ENCODE results near the gene APLP2. TPM values are rescaled to one million over a fixed set of nuclear protein-coding genes. Genes with fewer than 3 reads are reported as not detected.
A peak's percentile ranks its signal among the peaks of the same experiment; 100 is the strongest.

Gene APLP2
- polyA plus RNA-seq, 3 donors, result 486 to 622 (median 591) TPM

DNA sequence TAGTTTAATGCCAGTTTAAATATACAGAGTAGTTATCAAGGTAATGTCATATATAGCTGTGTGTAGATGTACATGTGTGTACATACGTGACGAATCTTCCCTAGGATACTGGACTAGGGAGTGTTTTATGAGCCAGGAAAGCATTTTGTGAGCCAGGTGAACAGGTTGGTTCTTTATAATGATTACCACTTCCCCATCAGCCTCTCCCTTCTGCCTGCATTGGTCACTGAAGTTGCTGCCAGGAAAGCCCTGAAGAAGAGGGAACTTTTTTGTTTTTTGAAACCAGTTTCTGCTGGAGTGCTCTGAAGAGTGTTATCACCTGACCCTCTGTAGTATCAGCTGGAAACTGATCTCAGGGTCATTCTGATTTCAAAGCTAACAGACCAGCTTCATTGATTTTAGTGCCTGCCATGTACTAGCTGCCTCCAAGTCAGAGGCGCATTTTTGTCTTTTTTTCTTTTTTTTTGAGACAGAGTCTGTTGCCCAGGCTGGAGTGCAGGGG lies 75.7 kb downstream of the APLP2 start:
- Histone ChIP-seq H3K36me3 (replicated peaks in 1 of 2; ENCODE audit: control insufficient read depth in 1 of 2, insufficient read depth in 2 of 2, low read length in 2 of 2) (peaks cover 52 to 71% of the 10 kb centered on the region in 2 donors), H3K9me3 (replicated peaks in 1 of 2; ENCODE audit: control insufficient read depth in 1 of 2, insufficient read depth in 1 of 2, low read length in 2 of 2) (no peaks in the 10 kb centered on the region), H3K4me3 (replicated peaks in 1 of 3; ENCODE audit: low read depth in 2 of 3, low read length in 3 of 3) (no peak overlapping the region), H2AFZ (ENCODE audit: insufficient read depth, low read depth, low read length, poor library complexity, severe bottlenecking) (no peak overlapping the region), H4K20me1 (ENCODE audit: insufficient read depth, low read length) (peaks cover 49% of the 10 kb centered on the region), H3K4me2 (replicated peaks; ENCODE audit: extremely low read depth, low read length, poor library complexity, severe bottlenecking) (no peak overlapping the region), H3K79me2 (ENCODE audit: insufficient read depth, low read length) (peaks cover 51% of the 10 kb centered on the region), H3K27ac (ENCODE audit: low read depth in 1 of 2, low read length in 2 of 2) (peak overlapping the region; percentile 91 to 92), H3K27me3 (ENCODE audit: control insufficient read depth in 2 of 2, insufficient read depth in 2 of 2, low read length in 2 of 2) (no peaks in the 10 kb centered on the region), H3K9ac (ENCODE audit: insufficient read depth, low read length, poor library complexity, severe bottlenecking) (no peak overlapping the region), H3K4me1 (ENCODE audit: control insufficient read depth in 1 of 2, insufficient read depth in 2 of 2, low read length in 2 of 2) (peaks cover 40 to 45% of the 10 kb centered on the region in 2 donors)
- peaks cover 0 to 2% (median 0%) of the 10 kb centered on the region in 3 donors for H3K27me3 Mint-ChIP-seq (ENCODE audit: low read depth in 3 of 3)
- 100% methylated on average over 1 of the region's 3 CpGs for WGBS (ENCODE audit: insufficient coverage)
- peak overlapping the region; percentile 89 to 98 (median 96) for H3K27ac Mint-ChIP-seq
- H3K36me3 Mint-ChIP-seq, result peaks cover 67 to 81% of the 10 kb centered on the region in 2 donors
- no peaks in the 10 kb centered on the region for H3K9me3 Mint-ChIP-seq
- H3K4me1 Mint-ChIP-seq, result peaks cover 47% of the 10 kb centered on the region
- intact Hi-C loops (cut with micrococcal nuclease), result no loop called here
- no peak overlapping the region for H3K4me3 Mint-ChIP-seq
- no peak for DNase-seq
- TF ChIP-seq, protein P1, sequence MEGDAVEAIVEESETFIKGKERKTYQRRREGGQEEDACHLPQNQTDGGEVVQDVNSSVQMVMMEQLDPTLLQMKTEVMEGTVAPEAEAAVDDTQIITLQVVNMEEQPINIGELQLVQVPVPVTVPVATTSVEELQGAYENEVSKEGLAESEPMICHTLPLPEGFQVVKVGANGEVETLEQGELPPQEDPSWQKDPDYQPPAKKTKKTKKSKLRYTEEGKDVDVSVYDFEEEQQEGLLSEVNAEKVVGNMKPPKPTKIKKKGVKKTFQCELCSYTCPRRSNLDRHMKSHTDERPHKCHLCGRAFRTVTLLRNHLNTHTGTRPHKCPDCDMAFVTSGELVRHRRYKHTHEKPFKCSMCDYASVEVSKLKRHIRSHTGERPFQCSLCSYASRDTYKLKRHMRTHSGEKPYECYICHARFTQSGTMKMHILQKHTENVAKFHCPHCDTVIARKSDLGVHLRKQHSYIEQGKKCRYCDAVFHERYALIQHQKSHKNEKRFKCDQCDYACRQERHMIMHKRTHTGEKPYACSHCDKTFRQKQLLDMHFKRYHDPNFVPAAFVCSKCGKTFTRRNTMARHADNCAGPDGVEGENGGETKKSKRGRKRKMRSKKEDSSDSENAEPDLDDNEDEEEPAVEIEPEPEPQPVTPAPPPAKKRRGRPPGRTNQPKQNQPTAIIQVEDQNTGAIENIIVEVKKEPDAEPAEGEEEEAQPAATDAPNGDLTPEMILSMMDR (IDR thresholded peaks at IDR 0.05), result no peak

DNA sequence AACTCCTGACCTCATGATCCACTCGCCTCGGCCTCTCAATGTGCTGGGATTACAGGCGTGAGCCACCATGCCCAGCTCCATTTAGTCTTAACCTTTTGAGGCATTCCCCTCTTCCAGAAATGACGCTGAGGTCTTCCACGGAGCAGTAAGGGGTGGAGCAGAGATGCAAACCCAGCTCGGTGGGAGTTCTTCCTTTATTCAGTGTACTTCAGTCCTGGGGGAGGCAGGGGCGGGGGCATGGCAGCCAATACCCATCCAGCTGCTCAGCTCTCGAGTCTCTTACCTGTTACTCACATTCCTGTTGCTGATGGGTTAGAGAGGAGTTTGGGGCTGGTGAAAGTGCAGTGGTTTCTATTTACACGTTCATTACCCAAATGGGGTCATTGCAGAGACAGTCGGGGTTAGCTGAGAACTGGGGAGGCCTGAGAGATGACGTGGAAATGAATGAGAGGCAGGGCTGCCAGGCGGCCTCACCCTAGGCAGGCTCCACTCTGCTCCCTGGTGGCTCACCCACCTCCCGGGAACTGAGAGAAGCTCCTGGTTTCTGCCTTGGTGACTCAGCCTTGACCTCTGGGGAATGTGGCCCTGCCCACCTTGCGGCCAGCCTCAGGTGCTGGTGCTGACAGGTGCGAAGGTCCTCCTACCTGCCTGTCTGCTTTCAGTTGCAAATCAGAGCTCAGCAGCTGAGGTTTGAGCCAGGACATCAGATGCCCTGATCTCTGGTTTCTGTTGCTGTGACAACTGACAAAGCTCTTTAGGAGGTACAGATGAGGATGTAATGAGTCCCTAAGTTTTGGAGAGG lies 76.5 kb downstream of the APLP2 start:
- H3K36me3 Mint-ChIP-seq, result peaks cover 64 to 81% of the 10 kb centered on the region in 2 donors
- Histone ChIP-seq H3K9ac (ENCODE audit: insufficient read depth, low read length, poor library complexity, severe bottlenecking) (peak overlapping the region; percentile 50), H3K4me2 (replicated peaks; ENCODE audit: extremely low read depth, low read length, poor library complexity, severe bottlenecking) (peak overlapping the region; percentile 41), H3K4me1 (ENCODE audit: control insufficient read depth in 1 of 2, insufficient read depth in 2 of 2, low read length in 2 of 2) (peaks cover 40 to 45% of the 10 kb centered on the region in 2 donors), H3K27ac (ENCODE audit: low read depth in 1 of 2, low read length in 2 of 2) (peak overlapping the region; percentile 91 to 92), H3K36me3 (replicated peaks in 1 of 2; ENCODE audit: control insufficient read depth in 1 of 2, insufficient read depth in 2 of 2, low read length in 2 of 2) (peaks cover 48 to 67% of the 10 kb centered on the region in 2 donors), H3K27me3 (ENCODE audit: control insufficient read depth in 2 of 2, insufficient read depth in 2 of 2, low read length in 2 of 2) (no peaks in the 10 kb centered on the region), H2AFZ (ENCODE audit: insufficient read depth, low read depth, low read length, poor library complexity, severe bottlenecking) (no peak overlapping the region), H3K4me3 (replicated peaks in 1 of 3; ENCODE audit: low read depth in 2 of 3, low read length in 3 of 3) (peak overlapping the region in 1 of 3 experiments; percentile 44), H3K79me2 (ENCODE audit: insufficient read depth, low read length) (peaks cover 48% of the 10 kb centered on the region), H3K9me3 (replicated peaks in 1 of 2; ENCODE audit: control insufficient read depth in 1 of 2, insufficient read depth in 1 of 2, low read length in 2 of 2) (no peaks in the 10 kb centered on the region), H4K20me1 (ENCODE audit: insufficient read depth, low read length) (peaks cover 42% of the 10 kb centered on the region)
- peak in 2 of 3 donors; percentile 45 to 68 for DNase-seq
- H3K9me3 Mint-ChIP-seq, result no peaks in the 10 kb centered on the region
- H3K27ac Mint-ChIP-seq, result peak overlapping the region; percentile 89 to 98 (median 96)
- peaks cover 0 to 2% (median 0%) of the 10 kb centered on the region in 3 donors for H3K27me3 Mint-ChIP-seq (ENCODE audit: low read depth in 3 of 3)
- H3K4me3 Mint-ChIP-seq, result peak overlapping the region in 1 of 2 donors; percentile 16
- TF ChIP-seq, protein P1 (IDR thresholded peaks at IDR 0.05), result peak; percentile 35
- 55% methylated on average over 6 of the region's 15 CpGs for WGBS (ENCODE audit: insufficient coverage)
- intact Hi-C loops (cut with micrococcal nuclease), result no loop called here
- peaks cover 53% of the 10 kb centered on the region for H3K4me1 Mint-ChIP-seq
